Rectal smooth muscle tissue (tissue), 1 donor: Measurements from ENCODE around the gene IGF1R.

Experiments
- H3K27ac ChIP-seq: one replicate; pipeline ENCODE4 v1.7.0; 2013; ENCODE audit warnings: low read depth, low read length, inconsistent platforms
- H3K27me3 ChIP-seq: one replicate; pipeline ENCODE4 v1.7.0; 2013; ENCODE audit warnings: low read length; ENCODE audit not compliant: control insufficient read depth, insufficient read depth
- H3K36me3 ChIP-seq: one replicate; pipeline ENCODE4 v1.7.0; 2013; ENCODE audit warnings: low read length; ENCODE audit not compliant: control insufficient read depth, insufficient read depth
- H3K4me1 ChIP-seq: one replicate; pipeline ENCODE4 v1.7.0; 2013; ENCODE audit warnings: low read length; ENCODE audit not compliant: control insufficient read depth, insufficient read depth
- H3K4me3 ChIP-seq: one replicate; pipeline ENCODE4 v1.7.0; 2013; ENCODE audit warnings: low read length
- H3K9ac ChIP-seq: one replicate; pipeline ENCODE4 v1.7.0; 2013; ENCODE audit warnings: low read length

The IGF1R gene

DNA sequence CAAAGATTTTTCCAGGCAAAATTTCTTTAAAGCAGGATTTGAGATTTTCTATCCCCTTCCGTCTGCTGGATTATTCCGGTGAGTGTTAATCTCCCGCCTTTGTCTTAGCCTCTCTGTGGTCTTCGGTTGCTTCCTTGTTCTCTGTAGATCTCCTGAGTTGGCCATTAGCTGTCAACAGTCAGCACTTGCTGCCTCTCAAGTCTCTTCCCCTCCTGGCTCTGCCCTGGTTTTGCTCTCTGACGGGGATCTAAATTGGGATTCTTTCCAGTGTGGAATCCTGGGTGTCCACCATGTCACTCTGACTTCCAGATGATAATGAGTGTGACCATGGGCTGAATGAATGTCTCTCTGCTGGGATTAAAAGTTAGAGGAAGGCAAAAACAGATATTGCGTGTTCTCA, 121.5 kb downstream of the IGF1R start:
- no peak overlapping the region for H3K9ac ChIP-seq
- no peak overlapping the region for H3K27ac ChIP-seq
- no peak overlapping the region for H3K4me3 ChIP-seq
- H3K27me3 ChIP-seq = no peaks in the 10 kb centered on the region
- H3K4me1 ChIP-seq = no peaks in the 10 kb centered on the region
- H3K36me3 ChIP-seq = no peaks in the 10 kb centered on the region

- Histone ChIP-seq H3K27ac (no peak overlapping the region), H3K9ac (no peak overlapping the region), H3K27me3 (no peaks in the 10 kb centered on the region), H3K36me3 (no peaks in the 10 kb centered on the region), H3K4me1 (no peaks in the 10 kb centered on the region), H3K4me3 (no peak overlapping the region)
Observed at GRCh38 chr15:98770984-98771383, 122.6 kb downstream of the IGF1R start.

DNA sequence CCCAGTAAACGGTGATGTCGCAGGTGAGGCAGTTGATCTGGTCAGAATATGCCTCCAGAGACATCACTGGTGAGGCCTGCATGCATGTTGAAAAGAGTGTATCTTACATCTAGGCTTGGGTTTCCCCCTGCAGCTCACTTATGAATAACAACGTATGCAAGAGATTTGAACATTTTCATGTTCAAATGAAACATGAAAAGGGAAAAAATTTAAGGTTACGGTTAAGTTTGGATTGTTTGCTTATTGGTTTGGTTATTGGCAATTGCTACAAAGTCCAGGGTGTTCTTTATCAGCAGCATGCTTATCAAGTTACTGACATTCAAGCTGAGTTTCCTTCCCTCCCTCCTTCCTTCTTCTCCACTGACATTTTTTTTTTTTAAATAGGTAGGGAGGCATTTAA, 123.2 kb downstream of the IGF1R start:
- H3K4me1 ChIP-seq = peaks cover 2% of the 10 kb centered on the region
- H3K27ac ChIP-seq = no peak overlapping the region
- no peaks in the 10 kb centered on the region for H3K36me3 ChIP-seq
- H3K9ac ChIP-seq = no peak overlapping the region
- no peaks in the 10 kb centered on the region for H3K27me3 ChIP-seq
- no peak overlapping the region for H3K4me3 ChIP-seq

- H3K9ac ChIP-seq = no peak overlapping the region
Observed at GRCh38 chr15:98772895-98773294, 124.6 kb downstream of the IGF1R start.

GRCh38 chr15:98773616-98774015, 125.3 kb downstream of the IGF1R start:
- no peak overlapping the region for H3K4me3 ChIP-seq
- no peaks in the 10 kb centered on the region for H3K36me3 ChIP-seq
- H3K27me3 ChIP-seq = no peaks in the 10 kb centered on the region
- H3K9ac ChIP-seq = no peak overlapping the region
- no peak overlapping the region for H3K27ac ChIP-seq
- peaks cover 6% of the 10 kb centered on the region for H3K4me1 ChIP-seq

More at GRCh38 chr15:98772895-98773294, 124.6 kb downstream of the IGF1R start:
- Histone ChIP-seq H3K4me3 (no peak overlapping the region), H3K4me1 (peaks cover 6% of the 10 kb centered on the region), H3K27me3 (no peaks in the 10 kb centered on the region), H3K27ac (no peak overlapping the region), H3K36me3 (no peaks in the 10 kb centered on the region)

- no peak overlapping the region for H3K9ac ChIP-seq
- H3K36me3 ChIP-seq = no peaks in the 10 kb centered on the region
- peaks cover 6% of the 10 kb centered on the region for H3K4me1 ChIP-seq
- H3K27me3 ChIP-seq = no peaks in the 10 kb centered on the region
- H3K27ac ChIP-seq = no peak overlapping the region
- H3K4me3 ChIP-seq = no peak overlapping the region
Observed at GRCh38 chr15:98774756-98775497, 126.6 kb downstream of the IGF1R start.

DNA sequence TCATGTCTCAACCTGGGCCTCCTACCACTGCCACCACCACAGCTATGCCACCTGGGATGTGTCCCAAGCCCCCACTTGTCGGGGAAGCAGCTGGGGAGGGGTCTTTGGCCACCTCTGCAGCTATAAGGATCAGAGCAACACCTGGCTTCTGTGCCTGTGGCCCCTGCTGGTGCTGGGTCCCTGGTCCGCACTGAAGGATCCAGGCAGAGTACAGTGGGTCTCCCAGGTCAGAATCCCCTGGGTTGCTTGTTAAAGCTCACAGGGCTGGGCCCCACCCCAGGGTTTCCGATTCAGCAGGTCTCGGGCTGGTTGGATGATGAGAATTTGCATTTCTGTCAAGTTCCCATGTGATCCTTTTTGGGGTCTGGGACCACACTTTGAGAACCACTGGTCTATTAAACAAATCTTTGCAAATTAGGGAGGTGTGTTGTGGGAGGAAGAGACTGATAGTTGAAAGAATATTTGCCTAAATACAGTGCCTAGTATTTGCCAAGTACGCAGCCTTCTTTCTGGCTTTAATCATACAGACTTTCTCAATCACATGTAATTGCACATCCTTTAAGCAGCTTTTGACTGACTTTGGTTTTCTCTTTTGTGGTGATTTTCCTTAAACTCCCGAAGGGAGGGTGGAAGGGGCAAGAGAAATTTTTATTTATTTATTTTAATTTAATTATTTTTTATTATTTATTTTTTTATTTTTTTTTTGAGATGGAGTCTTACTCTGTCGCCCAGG, 127.3 kb downstream of the IGF1R start:
- H3K36me3 ChIP-seq = no peaks in the 10 kb centered on the region
- peaks cover 6% of the 10 kb centered on the region for H3K4me1 ChIP-seq
- no peak overlapping the region for H3K9ac ChIP-seq
- no peak overlapping the region for H3K4me3 ChIP-seq
- no peaks in the 10 kb centered on the region for H3K27me3 ChIP-seq
- H3K27ac ChIP-seq = no peak overlapping the region

DNA sequence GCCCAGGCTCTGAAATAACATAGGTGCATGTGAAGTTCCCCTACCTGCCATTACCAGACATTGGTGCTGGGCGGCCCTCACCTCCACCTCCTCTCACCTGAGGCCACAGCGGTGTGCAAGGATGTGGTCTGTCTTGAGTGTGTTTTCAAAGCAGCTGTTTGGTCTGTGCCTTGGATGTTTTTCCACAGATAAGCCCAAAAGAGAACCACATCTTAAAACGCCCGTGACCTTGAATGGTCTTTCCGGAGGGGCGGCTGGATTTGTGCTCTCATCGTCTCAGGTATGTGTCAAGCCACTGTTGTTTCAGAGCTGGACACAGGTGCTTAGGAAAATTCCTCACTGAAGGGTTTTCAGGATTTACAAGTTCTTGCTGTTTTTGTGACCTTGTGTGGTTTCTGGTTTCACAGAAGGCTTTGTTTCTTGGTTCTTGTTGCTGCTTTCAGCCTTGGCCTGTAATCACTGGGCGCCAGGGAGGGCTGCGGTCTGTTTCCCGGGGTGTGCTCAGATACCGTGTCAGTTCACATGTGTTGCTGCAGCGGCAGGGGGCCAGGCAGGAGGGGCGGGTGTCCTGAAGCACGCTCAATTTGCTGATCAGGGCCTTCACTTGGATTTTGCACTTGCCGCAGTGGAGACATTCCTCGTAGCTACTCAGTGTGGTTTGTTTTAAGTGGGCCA, 128.4 kb downstream of the IGF1R start:
- Histone ChIP-seq H3K36me3 (no peaks in the 10 kb centered on the region), H3K9ac (no peak overlapping the region), H3K27me3 (no peaks in the 10 kb centered on the region), H3K4me3 (no peak overlapping the region), H3K27ac (peak overlapping the region; percentile 6), H3K4me1 (peaks cover 6% of the 10 kb centered on the region)

DNA sequence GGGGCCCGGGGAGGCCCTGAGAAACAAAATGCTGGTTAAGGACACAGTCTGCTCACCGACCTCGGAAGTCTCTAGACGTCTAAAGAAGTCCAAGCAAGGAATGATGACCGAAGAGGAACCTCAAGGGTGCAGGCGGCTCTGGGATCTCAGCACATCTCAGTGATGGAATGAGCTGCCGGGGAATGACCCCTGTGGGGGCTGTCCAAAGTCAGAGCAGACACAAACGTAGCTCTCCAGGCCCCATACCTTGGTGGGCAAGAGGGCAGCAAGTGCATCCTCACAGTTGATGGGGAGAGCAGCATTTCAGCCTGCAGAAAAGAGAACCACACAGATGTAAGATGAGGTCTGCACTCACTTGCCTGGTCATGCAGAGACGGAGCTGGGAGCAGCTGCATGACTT, 129.1 kb downstream of the IGF1R start:
- Histone ChIP-seq H3K4me3 (no peak overlapping the region), H3K27me3 (no peaks in the 10 kb centered on the region), H3K36me3 (no peaks in the 10 kb centered on the region), H3K9ac (no peak overlapping the region), H3K27ac (no peak overlapping the region), H3K4me1 (peaks cover 6% of the 10 kb centered on the region)

DNA sequence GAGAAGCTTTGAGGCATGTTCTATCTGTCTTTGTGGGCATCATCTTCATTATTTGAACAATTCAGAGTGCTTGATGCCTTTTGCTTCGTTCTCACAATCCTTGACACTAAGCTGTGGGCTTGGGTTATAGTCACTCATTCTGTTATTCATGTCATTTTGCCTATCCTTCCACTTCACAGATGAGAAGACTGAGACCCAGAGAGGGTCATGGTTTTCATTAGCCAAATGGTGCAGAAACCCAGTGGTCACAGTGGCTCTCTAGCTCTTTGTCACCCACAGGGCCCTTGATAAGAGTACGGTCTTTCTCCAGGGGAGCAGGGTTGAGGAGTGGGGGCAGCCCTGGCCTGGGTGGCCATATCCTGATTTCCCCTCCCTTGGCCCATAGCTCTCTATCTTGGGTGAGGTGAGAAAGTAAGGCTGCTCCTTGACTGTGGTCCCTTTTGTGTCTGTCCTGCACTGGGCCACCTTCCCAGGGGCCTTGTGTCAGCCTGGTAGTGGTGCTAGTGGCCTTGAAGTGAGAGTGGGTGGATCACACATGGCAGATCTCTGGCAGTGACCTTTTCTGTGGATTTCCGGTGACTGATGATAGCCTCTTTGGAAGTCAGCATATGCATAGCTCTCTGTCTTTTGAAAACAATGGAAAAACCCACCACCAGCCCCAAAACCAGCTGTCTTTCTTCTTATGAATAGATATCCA, 130.1 kb downstream of the IGF1R start:
- no peaks in the 10 kb centered on the region for H3K27me3 ChIP-seq
- no peak overlapping the region for H3K27ac ChIP-seq
- peaks cover 6% of the 10 kb centered on the region for H3K4me1 ChIP-seq
- no peak overlapping the region for H3K4me3 ChIP-seq
- H3K36me3 ChIP-seq = no peaks in the 10 kb centered on the region
- no peak overlapping the region for H3K9ac ChIP-seq

- Histone ChIP-seq H3K27ac (no peak overlapping the region), H3K9ac (no peak overlapping the region), H3K4me3 (no peak overlapping the region), H3K27me3 (no peaks in the 10 kb centered on the region), H3K36me3 (no peaks in the 10 kb centered on the region), H3K4me1 (peaks cover 6% of the 10 kb centered on the region)
Observed at GRCh38 chr15:98778960-98779359, 130.6 kb downstream of the IGF1R start.

GRCh38 chr15:98779463-98780071, 131.2 kb downstream of the IGF1R start:
- Histone ChIP-seq H3K9ac (no peak overlapping the region), H3K4me3 (no peak overlapping the region), H3K4me1 (peaks cover 6% of the 10 kb centered on the region), H3K27me3 (no peaks in the 10 kb centered on the region), H3K27ac (no peak overlapping the region), H3K36me3 (no peaks in the 10 kb centered on the region)
